ENCODE data around the gene HAT1. TPM values are rescaled to one million over a fixed set of nuclear protein-coding genes. Genes with fewer than 3 reads are reported as not detected.
A peak's percentile ranks its signal among the peaks of the same experiment; 100 is the strongest.

HAT1 gene, protein sequence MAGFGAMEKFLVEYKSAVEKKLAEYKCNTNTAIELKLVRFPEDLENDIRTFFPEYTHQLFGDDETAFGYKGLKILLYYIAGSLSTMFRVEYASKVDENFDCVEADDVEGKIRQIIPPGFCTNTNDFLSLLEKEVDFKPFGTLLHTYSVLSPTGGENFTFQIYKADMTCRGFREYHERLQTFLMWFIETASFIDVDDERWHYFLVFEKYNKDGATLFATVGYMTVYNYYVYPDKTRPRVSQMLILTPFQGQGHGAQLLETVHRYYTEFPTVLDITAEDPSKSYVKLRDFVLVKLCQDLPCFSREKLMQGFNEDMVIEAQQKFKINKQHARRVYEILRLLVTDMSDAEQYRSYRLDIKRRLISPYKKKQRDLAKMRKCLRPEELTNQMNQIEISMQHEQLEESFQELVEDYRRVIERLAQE
- 111 and 122 TPM in 2 replicates for total RNA-seq (2014; rRNA removed; shearing (Covaris generic))

DNA sequence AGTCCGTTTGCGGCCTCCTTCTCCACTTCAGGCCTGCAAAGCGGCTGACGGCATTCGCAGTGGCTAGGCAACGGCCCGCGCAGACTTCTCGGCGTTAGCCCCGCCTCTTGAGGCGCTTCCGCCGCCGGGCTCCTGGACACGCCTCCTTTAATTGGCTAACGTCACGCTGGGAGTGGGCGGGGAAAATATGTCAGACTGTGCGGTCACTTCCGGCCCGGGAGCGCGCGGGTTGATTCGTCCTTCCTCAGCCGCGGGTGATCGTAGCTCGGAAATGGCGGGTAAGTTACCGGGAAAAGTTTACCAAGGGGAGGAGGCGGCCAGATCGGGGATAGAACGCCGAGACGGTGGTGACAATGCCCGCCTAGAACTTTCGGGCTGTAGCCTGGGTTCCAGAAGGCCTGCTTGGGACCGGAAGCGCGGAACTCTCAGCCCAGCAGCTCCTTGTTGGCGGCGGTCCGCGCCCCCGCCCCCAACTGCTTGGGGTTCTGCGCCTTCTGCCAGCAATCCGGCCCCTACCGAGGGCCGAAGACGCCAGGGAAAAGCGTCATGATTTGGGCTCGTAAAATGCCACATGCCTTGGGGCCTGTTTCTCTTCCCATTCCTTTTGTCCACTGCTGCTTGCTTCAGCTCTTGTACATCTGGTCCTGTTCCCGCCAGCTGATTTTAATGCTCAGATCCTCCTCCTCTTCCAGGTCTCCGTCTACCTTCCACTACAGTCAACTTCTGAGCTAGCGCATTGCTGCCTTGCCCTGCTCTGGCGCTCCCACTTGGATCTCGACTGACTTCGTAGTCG is at the start of gene HAT1:
TSS of gene HAT1 (plus strand) at position 232 of the 793 bp plus-strand sequence. CDS start at position 272, 40 bp downstream.
- Histone ChIP-seq H3K4me1 (replicated peaks) (peaks cover 10% of the 10 kb centered on the region), H3K27ac (peak within 1 kb of the TSS; percentile 94), H3K9me3 (replicated peaks) (no peaks in the 10 kb centered on the region), H3K27me3 (replicated peaks) (no peaks in the 10 kb centered on the region), H3K4me3 (peak within 1 kb of the TSS; percentile 71), H3K36me3 (peaks cover 33% of the 10 kb centered on the region)
- DNase-seq (ENCODE audit: low read depth in 1 of 2, low spot score in 2 of 2), result peak; percentile 98

DNA sequence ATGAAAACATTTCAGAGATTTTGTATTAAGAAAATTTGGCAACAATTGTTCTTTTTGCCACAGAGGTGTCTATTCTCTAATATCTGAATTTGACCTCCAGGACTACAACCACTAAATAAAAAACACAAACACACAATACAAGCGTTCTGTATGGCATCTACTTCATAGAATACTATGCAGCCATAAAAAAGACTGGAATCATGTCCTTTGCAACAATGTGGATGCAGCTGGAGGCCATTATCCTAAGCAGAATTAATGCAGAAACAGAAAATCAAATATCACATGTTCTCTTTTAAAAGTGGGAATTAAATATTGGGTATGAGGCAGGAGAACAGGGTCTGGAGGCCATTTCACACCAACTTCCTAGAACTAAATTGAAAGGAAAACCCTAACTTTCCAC is 47.7 kb upstream of the HAT1 start:
- Histone ChIP-seq H3K36me3 (0 out of 2 replicates have a peak, but pooled peaks cover 7% of the 10 kb centered on the region), H3K27ac (no peak overlapping the region), H3K27me3 (replicated peaks) (no peaks in the 10 kb centered on the region), H3K9me3 (replicated peaks) (no peaks in the 10 kb centered on the region), H3K4me3 (no peak overlapping the region), H3K4me1 (replicated peaks) (no peaks in the 10 kb centered on the region)
- DNase-seq (ENCODE audit: low read depth in 1 of 2, low spot score in 2 of 2), result no peak

DNA sequence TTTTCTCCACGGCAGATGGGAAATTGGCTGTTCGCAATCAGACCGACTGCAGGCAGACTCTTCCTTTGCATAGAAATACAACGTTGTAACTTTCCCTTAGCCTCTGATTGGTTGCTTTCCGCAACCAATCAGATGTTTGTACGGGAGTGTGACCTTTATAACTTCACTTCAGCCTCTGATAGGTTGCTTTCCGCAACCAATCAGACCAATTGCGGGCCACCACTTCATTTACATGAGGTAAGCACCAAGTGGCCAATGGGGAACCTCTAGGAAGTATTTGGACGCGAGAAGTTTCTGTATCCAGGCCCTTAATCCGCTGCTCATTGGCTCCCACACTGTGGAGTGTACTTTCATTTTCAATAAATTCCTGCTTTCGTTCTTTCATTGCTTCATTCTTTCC is 47.3 kb upstream of the HAT1 start:
- Histone ChIP-seq H3K4me3 (no peak overlapping the region), H3K36me3 (0 out of 2 replicates have a peak, but pooled peaks cover 7% of the 10 kb centered on the region), H3K27me3 (replicated peaks) (no peaks in the 10 kb centered on the region), H3K9me3 (replicated peaks) (no peaks in the 10 kb centered on the region), H3K4me1 (replicated peaks) (no peaks in the 10 kb centered on the region), H3K27ac (no peak overlapping the region)
- no peak for DNase-seq (ENCODE audit: low read depth in 1 of 2, low spot score in 2 of 2)

DNA sequence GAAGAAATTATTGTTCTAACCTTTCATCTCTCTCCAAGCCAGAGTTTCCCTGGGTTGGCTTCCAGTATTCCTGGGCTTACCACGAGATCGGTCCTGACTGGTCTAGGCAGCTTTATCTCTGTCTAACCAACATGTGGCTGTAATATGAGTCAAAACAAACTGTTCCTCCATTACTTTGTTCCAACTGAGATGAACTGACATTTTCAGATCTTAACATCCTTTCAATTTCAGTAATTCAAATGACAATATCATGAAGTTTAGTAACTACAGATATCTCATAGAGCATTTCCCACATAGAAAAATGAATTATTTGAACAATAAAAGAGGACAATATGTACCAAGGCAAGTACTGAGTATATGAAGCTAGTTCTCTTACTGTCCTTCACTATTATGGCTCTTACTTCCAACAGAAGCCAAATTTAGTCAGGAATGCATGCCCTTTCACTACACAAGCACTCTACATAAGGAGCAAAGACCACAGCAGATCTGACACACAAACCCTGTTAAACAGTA is 43.7 kb upstream of the HAT1 start:
- Histone ChIP-seq H3K36me3 (0 out of 2 replicates have a peak, but pooled peaks cover 7% of the 10 kb centered on the region), H3K27me3 (replicated peaks) (no peaks in the 10 kb centered on the region), H3K4me3 (no peak overlapping the region), H3K9me3 (replicated peaks) (no peaks in the 10 kb centered on the region), H3K4me1 (replicated peaks) (no peaks in the 10 kb centered on the region), H3K27ac (no peak overlapping the region)
- DNase-seq (ENCODE audit: low read depth in 1 of 2, low spot score in 2 of 2), result no peak

DNA sequence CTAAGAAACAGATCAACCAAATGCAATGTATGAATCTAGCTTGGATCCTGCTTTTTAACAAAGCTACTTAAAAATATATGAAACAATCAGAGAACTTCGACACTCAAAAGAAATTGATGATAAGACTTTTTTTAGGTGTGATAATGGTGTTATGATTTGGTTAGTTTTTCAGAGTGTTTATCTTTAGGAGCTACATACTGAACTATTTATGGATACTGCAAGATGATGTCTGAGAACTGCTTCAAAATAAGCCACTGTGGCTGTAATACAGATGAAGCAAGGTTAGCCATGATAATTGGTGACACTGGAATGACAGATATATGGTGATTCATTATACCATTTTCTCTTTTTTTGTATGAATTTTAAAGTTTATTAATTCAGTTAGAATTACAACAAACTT is 42.4 kb upstream of the HAT1 start:
- DNase-seq (ENCODE audit: low read depth in 1 of 2, low spot score in 2 of 2), result no peak
- no peaks in the 10 kb centered on the region for H3K9me3 ChIP-seq (replicated peaks)
- no peak overlapping the region for H3K27ac ChIP-seq
- H3K4me3 ChIP-seq, result no peak overlapping the region
- no peaks in the 10 kb centered on the region for H3K4me1 ChIP-seq (replicated peaks)
- H3K27me3 ChIP-seq (replicated peaks), result no peaks in the 10 kb centered on the region
- H3K36me3 ChIP-seq, result 0 out of 2 replicates have a peak, but pooled peaks cover 6% of the 10 kb centered on the region

DNA sequence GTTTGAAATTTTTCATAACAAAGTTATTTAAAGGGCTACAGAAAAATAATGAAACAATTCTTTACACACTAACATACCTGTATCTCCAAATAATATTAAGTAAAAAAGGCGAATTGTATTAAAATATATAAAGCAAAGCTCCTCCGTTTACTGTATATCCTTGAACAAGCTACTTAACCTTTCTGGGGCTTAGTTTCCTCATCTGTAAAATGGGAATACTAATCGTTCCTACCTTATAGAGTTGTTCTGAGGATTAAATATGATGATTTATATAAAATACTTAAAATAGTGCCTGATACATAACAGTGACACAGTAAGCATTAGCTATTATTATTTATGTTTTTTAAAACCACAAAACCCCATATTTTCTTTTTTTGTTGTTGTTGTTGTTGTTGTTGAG is 41.5 kb upstream of the HAT1 start:
- Histone ChIP-seq H3K9me3 (replicated peaks) (no peaks in the 10 kb centered on the region), H3K36me3 (no peaks in the 10 kb centered on the region), H3K4me1 (replicated peaks) (no peaks in the 10 kb centered on the region), H3K27me3 (replicated peaks) (no peaks in the 10 kb centered on the region), H3K4me3 (no peak overlapping the region), H3K27ac (no peak overlapping the region)
- no peak for DNase-seq (ENCODE audit: low read depth in 1 of 2, low spot score in 2 of 2)

DNA sequence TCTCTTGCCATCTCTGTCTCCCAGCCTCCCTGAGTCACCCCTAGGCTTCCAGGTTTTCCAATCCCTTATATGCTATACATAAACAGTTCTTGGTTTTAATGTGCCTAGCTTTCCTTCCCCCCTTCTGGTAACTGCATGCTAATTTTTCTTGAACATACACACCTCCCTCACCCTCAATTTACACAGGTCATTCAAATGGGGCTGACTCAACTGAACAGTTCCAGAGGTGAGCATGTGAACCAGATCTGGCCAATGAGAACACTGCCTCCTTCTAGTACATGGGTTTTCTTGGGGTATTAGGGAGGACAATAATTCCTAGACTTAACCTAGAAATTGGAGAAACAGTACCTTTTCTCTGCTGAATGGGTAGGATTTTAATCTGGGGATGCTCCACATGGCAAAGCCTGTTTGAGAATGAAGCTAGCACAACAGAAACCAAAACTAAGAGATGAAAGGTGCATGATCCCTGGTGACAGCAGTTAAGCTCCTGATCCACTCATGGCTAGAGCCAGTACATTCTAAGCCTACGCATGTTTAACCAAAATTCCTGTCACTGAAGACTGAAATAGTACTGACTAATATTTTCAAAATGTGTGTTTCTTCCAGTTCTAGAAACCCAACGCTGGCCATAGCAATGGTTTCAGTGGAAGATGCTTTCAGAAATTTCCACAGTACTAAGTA is 40.0 kb upstream of the HAT1 start:
- Histone ChIP-seq H3K4me1 (replicated peaks) (no peaks in the 10 kb centered on the region), H3K9me3 (replicated peaks) (no peaks in the 10 kb centered on the region), H3K4me3 (no peak overlapping the region), H3K27me3 (replicated peaks) (no peaks in the 10 kb centered on the region), H3K27ac (no peak overlapping the region), H3K36me3 (no peaks in the 10 kb centered on the region)
- DNase-seq (ENCODE audit: low read depth in 1 of 2, low spot score in 2 of 2), result no peak

DNA sequence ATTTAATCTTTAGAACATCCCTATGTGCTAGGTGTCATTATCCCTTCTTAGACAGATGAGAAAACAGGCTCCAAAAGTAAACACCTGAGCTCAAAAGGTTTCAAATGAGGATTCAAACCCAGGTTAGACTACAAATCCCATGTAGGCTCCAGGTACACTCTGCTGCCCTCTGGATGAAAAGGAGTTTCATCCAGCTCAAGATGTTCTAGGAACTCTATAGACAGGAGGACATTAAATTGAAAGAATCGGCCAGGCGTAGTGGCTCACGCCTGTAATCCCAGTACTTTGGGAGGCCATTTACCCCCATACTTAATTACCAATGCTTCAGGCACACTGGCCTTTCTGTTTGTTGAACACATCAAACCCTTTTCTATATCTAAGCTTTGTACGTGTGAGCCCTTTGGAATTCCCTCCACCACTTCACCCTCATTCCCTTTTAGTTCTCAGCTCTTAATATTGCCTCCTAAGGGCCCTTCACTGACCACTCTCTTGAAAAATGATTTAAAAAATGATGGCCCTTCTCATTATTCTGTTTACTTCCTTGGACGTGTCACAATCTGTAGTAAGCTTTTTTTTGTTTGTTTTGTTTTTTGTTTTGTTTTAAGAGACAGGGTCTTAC is 38.9 kb upstream of the HAT1 start:
- DNase-seq (ENCODE audit: low read depth in 1 of 2, low spot score in 2 of 2), result no peak
- Histone ChIP-seq H3K4me1 (replicated peaks) (no peaks in the 10 kb centered on the region), H3K27ac (no peak overlapping the region), H3K36me3 (no peaks in the 10 kb centered on the region), H3K9me3 (replicated peaks) (no peaks in the 10 kb centered on the region), H3K4me3 (no peak overlapping the region), H3K27me3 (replicated peaks) (no peaks in the 10 kb centered on the region)

DNA sequence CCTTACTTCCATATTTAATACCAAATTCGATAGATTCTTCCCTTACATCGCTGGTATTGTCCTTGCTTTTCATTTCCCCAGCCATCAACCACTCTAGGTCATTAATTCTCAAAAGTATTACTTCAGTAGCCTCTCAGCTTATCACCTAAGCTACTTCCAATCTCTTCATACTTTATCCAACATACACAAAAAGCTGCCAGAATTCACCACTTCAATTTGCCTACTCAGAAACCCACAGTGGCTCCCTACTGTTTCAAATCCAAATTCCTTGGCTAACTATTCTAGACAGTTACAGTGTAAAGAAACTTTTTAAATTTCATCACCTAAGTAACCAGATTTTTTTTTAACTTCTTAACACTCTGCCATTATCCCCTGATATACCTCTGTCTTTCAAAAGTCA is 32.9 kb upstream of the HAT1 start:
- no peaks in the 10 kb centered on the region for H3K27me3 ChIP-seq (replicated peaks)
- H3K4me1 ChIP-seq (replicated peaks), result peaks cover 4% of the 10 kb centered on the region; the same call in 1 of the 2 replicates
- no peak for DNase-seq (ENCODE audit: low read depth in 1 of 2, low spot score in 2 of 2)
- no peak overlapping the region for H3K4me3 ChIP-seq
- 0 out of 2 replicates have a peak, but pooled peaks cover 8% of the 10 kb centered on the region for H3K36me3 ChIP-seq
- H3K27ac ChIP-seq, result no peak overlapping the region
- no peaks in the 10 kb centered on the region for H3K9me3 ChIP-seq (replicated peaks)

DNA sequence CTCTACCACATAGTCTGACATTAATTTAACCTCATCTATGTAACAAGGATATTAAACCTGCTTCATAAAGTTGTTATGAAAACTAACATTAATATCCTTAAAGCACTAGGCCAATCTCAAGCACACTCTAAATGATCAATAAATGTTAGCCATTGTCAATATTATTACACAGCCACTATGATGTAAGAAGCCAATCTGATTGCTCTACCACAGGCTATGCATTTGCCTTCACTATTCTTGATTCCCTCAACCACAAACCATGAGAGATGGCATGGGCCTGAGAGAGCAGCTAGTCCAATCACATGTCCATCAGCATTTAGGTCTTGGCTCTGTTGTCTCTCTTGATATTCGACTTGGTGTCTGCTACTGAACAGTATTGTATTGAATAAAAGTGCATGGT is 32.5 kb upstream of the HAT1 start:
- 0 out of 2 replicates have a peak, but pooled peaks cover 8% of the 10 kb centered on the region for H3K36me3 ChIP-seq
- peaks cover 9% of the 10 kb centered on the region for H3K4me1 ChIP-seq (replicated peaks)
- H3K9me3 ChIP-seq (replicated peaks), result no peaks in the 10 kb centered on the region
- no peaks in the 10 kb centered on the region for H3K27me3 ChIP-seq (replicated peaks)
- no peak overlapping the region for H3K27ac ChIP-seq
- no peak for DNase-seq (ENCODE audit: low read depth in 1 of 2, low spot score in 2 of 2)
- H3K4me3 ChIP-seq, result no peak overlapping the region

DNA sequence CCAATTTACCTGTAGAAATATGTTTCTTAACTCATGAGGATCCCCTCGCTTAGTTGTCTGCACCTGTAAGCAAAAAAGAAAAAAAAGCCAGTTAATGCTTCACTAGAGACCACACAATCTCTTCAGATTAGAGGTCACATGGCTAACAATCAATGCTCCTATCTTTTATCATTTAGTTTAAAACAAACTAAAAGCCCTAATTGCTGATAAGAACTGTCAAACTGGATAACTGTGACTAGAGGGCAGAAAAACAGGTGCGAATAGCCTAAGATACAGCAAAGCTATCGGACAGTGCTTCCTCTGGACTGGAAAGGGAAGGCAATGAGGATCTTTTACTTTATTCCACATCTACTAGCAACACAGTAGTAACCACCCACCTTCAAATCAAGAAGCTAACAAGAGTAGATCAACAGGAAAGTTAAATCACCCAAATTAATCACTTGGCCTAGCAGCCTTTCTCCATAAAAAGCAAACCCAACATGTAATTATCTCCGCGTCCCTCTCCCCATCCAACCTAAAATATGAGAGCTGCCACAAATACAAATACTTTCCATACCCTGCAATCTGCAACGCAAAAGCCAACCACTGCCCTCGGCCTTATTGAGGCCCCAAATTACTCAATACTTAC is 29.0 kb upstream of the HAT1 start:
- no peak for DNase-seq (ENCODE audit: low read depth in 1 of 2, low spot score in 2 of 2)
- peak overlapping the region; percentile 62 for H3K4me3 ChIP-seq
- H3K27ac ChIP-seq, result no peak overlapping the region
- H3K27me3 ChIP-seq (replicated peaks), result no peaks in the 10 kb centered on the region
- H3K9me3 ChIP-seq (replicated peaks), result no peaks in the 10 kb centered on the region
- peaks cover 10% of the 10 kb centered on the region for H3K4me1 ChIP-seq (replicated peaks)
- H3K36me3 ChIP-seq, result 0 out of 2 replicates have a peak, but pooled peaks cover 8% of the 10 kb centered on the region

DNA sequence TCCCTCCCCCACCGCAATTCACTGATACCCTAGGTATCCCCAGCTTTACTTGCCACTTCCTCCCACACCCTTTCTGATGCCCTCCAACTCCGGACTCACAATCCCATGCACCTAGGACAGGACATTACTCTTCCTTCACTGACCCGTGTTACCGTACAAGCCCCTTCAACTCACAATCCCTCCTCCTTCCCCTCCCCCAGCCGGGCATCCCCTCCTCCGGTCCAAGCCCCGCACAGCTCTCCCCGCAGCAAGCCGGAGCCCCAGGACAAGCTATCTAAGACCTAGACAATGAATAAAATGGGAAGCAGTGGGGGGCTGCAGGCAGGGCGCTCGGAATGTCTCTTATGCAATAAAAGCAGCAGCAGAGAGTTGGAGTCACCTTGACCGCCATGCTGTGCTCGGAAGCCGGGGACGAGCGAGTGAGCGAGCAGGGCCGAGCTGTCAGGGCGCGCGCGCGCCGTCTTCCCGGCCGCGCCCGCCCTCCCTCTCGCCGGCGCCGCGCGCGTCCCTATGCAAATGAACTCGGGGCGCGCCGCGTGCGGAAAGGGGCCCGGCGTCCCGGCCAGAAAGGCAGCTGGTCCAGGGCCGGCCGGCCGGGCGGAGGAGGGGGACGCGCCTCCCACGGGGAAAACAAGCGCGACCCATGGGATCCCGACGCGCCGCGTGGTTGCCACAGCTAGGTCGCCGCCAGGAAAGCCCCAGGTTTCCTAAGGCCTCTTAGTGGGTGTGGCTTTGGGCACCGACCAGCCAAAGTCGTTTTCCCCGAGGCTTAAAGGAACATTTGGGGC is 28.2 kb upstream of the HAT1 start, which contains the start of gene SLC25A12:
TSS of gene SLC25A12 (minus strand) at position 421 of the 788 bp plus-strand sequence. CDS start at position 391, 30 bp downstream.
- Histone ChIP-seq H3K36me3 (0 out of 2 replicates have a peak, but pooled peaks cover 8% of the 10 kb centered on the region), H3K27me3 (replicated peaks) (no peaks in the 10 kb centered on the region), H3K27ac (peak within 1 kb of the TSS; percentile 58), H3K4me3 (peak within 1 kb of the TSS; percentile 62), H3K9me3 (replicated peaks) (no peaks in the 10 kb centered on the region), H3K4me1 (replicated peaks) (peaks cover 10% of the 10 kb centered on the region)
- peak; percentile 74 to 86 for DNase-seq (ENCODE audit: low read depth in 1 of 2, low spot score in 2 of 2)

Data from SJSA1 (cell line).